Measurements from ENCODE around the gene ZIC5. TPM values are rescaled to one million over a fixed set of nuclear protein-coding genes. Genes with fewer than 3 reads are reported as not detected.
A peak's percentile ranks its signal among the peaks of the same experiment; 100 is the strongest.

Gene ZIC5
- total RNA-seq, 1 donor from 2014 or later = not detected

- intact Hi-C loops (cut with DNase I) = no loop called here
- ATAC-seq = no peak
- Histone ChIP-seq H3K27ac (no peak overlapping the region), H3K36me3 (no peaks in the 10 kb centered on the region), H3K27me3 (ENCODE audit: low read depth) (peaks cover 97% of the 10 kb centered on the region), H3K4me1 (peaks cover 20% of the 10 kb centered on the region), H3K9me3 (no peaks in the 10 kb centered on the region), H3K4me3 (no peak overlapping the region)
- TF ChIP-seq CTCF (IDR thresholded peaks at IDR 0.05) = no peak
- no peak for DNase-seq
These were observed 7.7 kb downstream of the ZIC5 start for GRCh38 chr13:99963816-99964339.

- Histone ChIP-seq H3K4me1 (peaks cover 14% of the 10 kb centered on the region), H3K27ac (no peak overlapping the region), H3K36me3 (no peaks in the 10 kb centered on the region), H3K9me3 (no peaks in the 10 kb centered on the region), H3K27me3 (ENCODE audit: low read depth) (peaks cover 97% of the 10 kb centered on the region), H3K4me3 (no peak overlapping the region)
- no peak for ATAC-seq
- intact Hi-C loops (cut with DNase I) = no loop called here
- no peak for DNase-seq
- TF ChIP-seq CTCF (IDR thresholded peaks at IDR 0.05) = no peak
These were observed 9.3 kb downstream of the ZIC5 start for GRCh38 chr13:99962242-99962641.

GRCh38 chr13:99961636-99962035, 9.9 kb downstream of the ZIC5 start:
- TF ChIP-seq CTCF (IDR thresholded peaks at IDR 0.05) = no peak
- Histone ChIP-seq H3K36me3 (no peaks in the 10 kb centered on the region), H3K27me3 (ENCODE audit: low read depth) (peaks cover 97% of the 10 kb centered on the region), H3K27ac (no peak overlapping the region), H3K4me1 (peaks cover 20% of the 10 kb centered on the region), H3K4me3 (no peak overlapping the region), H3K9me3 (no peaks in the 10 kb centered on the region)
- ATAC-seq (no peak), DNase-seq (no peak)
- intact Hi-C loops (cut with DNase I) = no loop called here

- Histone ChIP-seq H3K4me3 (no peak overlapping the region), H3K9me3 (no peaks in the 10 kb centered on the region), H3K27me3 (ENCODE audit: low read depth) (peaks cover 97% of the 10 kb centered on the region), H3K27ac (no peak overlapping the region), H3K4me1 (peaks cover 29% of the 10 kb centered on the region), H3K36me3 (no peaks in the 10 kb centered on the region)
- intact Hi-C loops (cut with DNase I) = no loop called here
- no peak for ATAC-seq
- no peak for TF ChIP-seq CTCF (IDR thresholded peaks at IDR 0.05)
- DNase-seq = no peak
These were observed 10.8 kb downstream of the ZIC5 start for GRCh38 chr13:99960663-99961311.

- Histone ChIP-seq H3K27ac (no peak overlapping the region), H3K4me3 (peak overlapping the region; percentile 2), H3K4me1 (peaks cover 34% of the 10 kb centered on the region), H3K36me3 (no peaks in the 10 kb centered on the region), H3K9me3 (no peaks in the 10 kb centered on the region), H3K27me3 (ENCODE audit: low read depth) (peaks cover 97% of the 10 kb centered on the region)
- no peak for DNase-seq
- intact Hi-C loops (cut with DNase I) = no loop called here
- TF ChIP-seq CTCF (IDR thresholded peaks at IDR 0.05) = peak; percentile 6
- peak in 1 of 2 donors; percentile 15 for ATAC-seq
These were observed 11.9 kb downstream of the ZIC5 start for GRCh38 chr13:99959540-99960230.

Data from lower lobe of right lung (tissue), 2 donors.